ENCODE results near the gene DHDDS. TPM values are rescaled to one million over a fixed set of nuclear protein-coding genes. Genes with fewer than 3 reads are reported as not detected.

The DHDDS gene
- total RNA-seq, 1 experiment from 2014 or later: 56.7 TPM

GRCh38 chr1:26404641-26405040, 27.5 kb upstream of the DHDDS start:
- DNase-seq (ENCODE audit: low read depth, low spot score) (peak; percentile 73), ATAC-seq (peak; percentile 70)
- Histone ChIP-seq H3K27ac (ENCODE audit: low read length) (no peak overlapping the region), H3K4me1 (ENCODE audit: control insufficient read depth, insufficient read depth, low read length) (peaks cover 6% of the 10 kb centered on the region), H3K36me3 (ENCODE audit: control insufficient read depth, insufficient read depth, low read length) (no peaks in the 10 kb centered on the region), H3K9me3 (ENCODE audit: control insufficient read depth, insufficient read depth, low read depth, low read length) (no peaks in the 10 kb centered on the region), H3K27me3 (ENCODE audit: control insufficient read depth, insufficient read depth, low read length) (no peaks in the 10 kb centered on the region), H3K4me3 (ENCODE audit: low read depth in 2 of 2, low read length in 2 of 2) (no peak overlapping the region)
- ChIA-PET CTCF (no interaction called here), POLR2A (no interaction called here)
- no peak for TF ChIP-seq REST (IDR thresholded peaks at IDR 0.05; ENCODE audit: insufficient read depth in 1 of 2, low read depth in 2 of 2, low read length in 1 of 2)
- no peak for TF ChIP-seq TCF7L2 (IDR thresholded peaks at IDR 0.05; ENCODE audit: low read depth, low read length)
- TF ChIP-seq SIN3A (IDR thresholded peaks at IDR 0.05; ENCODE audit: borderline replicate concordance, insufficient read depth, low read depth, low read length): no peak
- TF ChIP-seq CTCF (IDR thresholded peaks at IDR 0.05): no peak
- TF ChIP-seq POLR2AphosphoS5 (IDR thresholded peaks at IDR 0.05; ENCODE audit: low read depth, low read length): no peak
- no TSS peak for BruUV-seq (replicated peaks)
- in situ Hi-C loops (cut with HindIII; ENCODE audit: low pct_unique_long_range_greater_than_20kb, low sequenced_read_pairs): no loop called here
- intact Hi-C loops (cut with micrococcal nuclease; ENCODE audit: unreplicated experiment): no loop called here

GRCh38 chr1:26405281-26405915, 26.7 kb upstream of the DHDDS start:
- no peaks in the 10 kb centered on the region for H3K27me3 ChIP-seq (ENCODE audit: control insufficient read depth, insufficient read depth, low read length)
- DNase-seq (ENCODE audit: low read depth, low spot score): peak; percentile 39
- TF ChIP-seq TCF7L2 (IDR thresholded peaks at IDR 0.05; ENCODE audit: low read depth, low read length): no peak
- TF ChIP-seq CTCF (IDR thresholded peaks at IDR 0.05): no peak
- no peak for TF ChIP-seq REST (IDR thresholded peaks at IDR 0.05; ENCODE audit: insufficient read depth in 1 of 2, low read depth in 2 of 2, low read length in 1 of 2)
- no peak for TF ChIP-seq POLR2AphosphoS5 (IDR thresholded peaks at IDR 0.05; ENCODE audit: low read depth, low read length)
- TF ChIP-seq SIN3A (IDR thresholded peaks at IDR 0.05; ENCODE audit: borderline replicate concordance, insufficient read depth, low read depth, low read length): no peak
- no peaks in the 10 kb centered on the region for H3K36me3 ChIP-seq (ENCODE audit: control insufficient read depth, insufficient read depth, low read length)
- in situ Hi-C loops (cut with HindIII; ENCODE audit: low pct_unique_long_range_greater_than_20kb, low sequenced_read_pairs) (no loop called here), intact Hi-C loops (cut with micrococcal nuclease; ENCODE audit: unreplicated experiment) (no loop called here)
- POLR2A ChIA-PET: interaction anchor here (1.2 kb wide), 1 partner anchor 12 kb away, joined by 3 read pairs; no protein-coding TSS in a partner anchor
- no peak overlapping the region for H3K27ac ChIP-seq (ENCODE audit: low read length)
- H3K4me1 ChIP-seq (ENCODE audit: control insufficient read depth, insufficient read depth, low read length): peaks cover 8% of the 10 kb centered on the region
- CTCF ChIA-PET: interaction anchor here (0.6 to 1.6 kb wide), 2 partner anchors 12 to 1687 kb away, joined by 3 to 6 read pairs; no protein-coding TSS in a partner anchor
- H3K9me3 ChIP-seq (ENCODE audit: control insufficient read depth, insufficient read depth, low read depth, low read length): no peaks in the 10 kb centered on the region
- no peak overlapping the region for H3K4me3 ChIP-seq (ENCODE audit: low read depth in 2 of 2, low read length in 2 of 2)
- BruUV-seq (replicated peaks): no TSS peak
- ATAC-seq: peak; percentile 47
